HPDE6-E6E7 (cell line): Measurements from ENCODE around the gene HACD2.

Experiments used
- DNase-seq: peaks from one replicate; pipeline ENCODE4 v3.0.0; 2011; ENCODE audit warnings: missing footprints; ENCODE audit errors: extremely low spot score

The HACD2 gene

DNA sequence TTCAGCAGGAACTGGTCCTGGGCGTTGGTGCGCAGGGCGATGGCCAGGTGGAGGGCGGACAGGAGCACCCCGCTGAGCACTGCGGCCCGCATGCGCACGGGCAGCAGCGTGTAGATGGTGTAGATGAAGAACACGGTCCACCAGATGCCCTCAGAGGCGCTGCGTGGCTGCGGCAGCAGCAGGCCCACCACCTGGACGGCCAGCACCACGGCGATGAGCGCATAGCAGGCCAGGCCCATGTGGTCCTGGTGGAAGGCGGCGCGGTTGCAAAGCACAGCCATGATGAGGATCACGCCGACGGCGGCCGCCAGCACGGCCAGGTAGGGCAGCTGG lies 137.5 kb downstream of the HACD2 start:
- no peak for DNase-seq

DNA sequence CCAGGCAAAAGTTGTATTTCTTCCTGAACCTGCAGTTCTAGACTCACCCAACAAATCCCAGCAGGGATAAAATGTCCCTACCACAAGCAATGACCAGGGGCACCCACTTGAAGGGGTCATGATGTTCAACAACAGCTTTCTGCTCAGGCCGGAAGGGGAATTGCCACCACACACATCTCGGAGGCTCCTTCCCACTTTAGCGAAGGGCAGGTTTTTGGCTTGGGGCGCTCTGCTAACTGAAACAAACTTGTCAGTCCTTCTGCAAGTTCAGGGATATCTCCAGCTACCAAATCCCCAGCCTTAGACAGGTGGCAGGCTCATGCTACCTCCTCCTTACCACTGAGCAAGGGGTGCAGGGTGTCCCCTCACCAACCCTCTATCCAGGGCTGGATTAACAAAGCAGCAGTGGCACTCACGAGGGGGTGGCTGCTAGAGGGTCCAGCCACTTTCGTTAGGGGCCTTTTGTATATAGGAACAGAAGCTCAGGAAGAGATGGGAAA lies 138.2 kb downstream of the HACD2 start:
- DNase-seq, result no peak

DNA sequence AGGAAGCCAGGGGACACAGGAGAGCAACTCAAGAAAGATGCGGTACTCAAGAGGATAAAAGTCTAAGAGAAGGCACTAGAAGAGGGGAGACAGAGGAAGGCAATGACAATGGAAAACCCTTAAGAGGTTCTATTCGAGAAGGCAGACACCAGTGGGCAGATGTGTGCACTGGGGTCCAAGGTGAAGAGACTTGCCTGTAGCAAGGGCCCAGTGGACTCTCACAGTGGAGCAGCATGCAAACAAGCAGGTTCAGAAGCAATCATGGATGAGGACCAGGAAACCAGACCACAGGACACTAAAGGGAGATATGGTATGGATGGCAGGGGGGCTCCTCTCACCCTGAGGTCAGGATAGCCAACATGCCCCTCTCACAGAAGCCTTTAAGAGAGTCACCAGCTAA lies 138.6 kb downstream of the HACD2 start:
- no peak for DNase-seq

DNA sequence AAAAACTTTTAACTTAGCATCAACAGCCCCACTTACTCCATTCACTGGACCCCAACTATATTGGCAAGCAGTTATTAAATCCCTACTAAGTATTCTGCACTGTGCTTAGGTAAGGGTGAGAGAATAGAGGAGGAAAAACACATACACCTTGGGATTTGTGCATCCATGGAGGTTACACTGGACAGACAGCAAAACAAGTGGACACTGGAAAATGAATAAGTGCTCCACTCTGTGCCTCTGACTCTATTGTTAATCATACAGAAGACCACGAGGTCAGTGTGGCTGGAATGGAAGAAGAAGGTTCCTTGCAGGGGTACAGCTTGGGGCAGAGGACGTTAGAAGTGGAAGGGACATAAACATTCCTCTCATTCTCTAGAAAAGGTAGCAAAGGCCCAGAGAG lies 139.2 kb downstream of the HACD2 start:
- no peak for DNase-seq

DNA sequence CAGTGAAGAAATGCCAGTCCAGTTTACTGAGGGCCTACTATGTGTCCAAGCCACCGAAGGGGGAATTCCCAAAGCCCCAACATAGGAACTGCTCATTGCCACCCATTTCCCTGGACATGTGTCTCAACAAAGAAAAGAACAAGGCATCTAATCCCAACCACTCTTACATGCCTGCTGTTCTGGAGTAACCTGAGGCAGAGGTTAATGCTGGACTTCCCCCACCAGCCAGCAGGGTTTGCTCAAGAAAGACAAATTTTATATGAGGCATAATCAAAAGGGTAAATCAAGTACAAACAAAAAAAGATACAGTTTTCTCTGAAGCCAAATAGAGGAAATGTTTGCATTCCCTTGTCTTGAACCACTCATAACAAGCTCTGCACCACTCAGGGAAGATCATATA lies 140.1 kb downstream of the HACD2 start:
- no peak for DNase-seq

DNA sequence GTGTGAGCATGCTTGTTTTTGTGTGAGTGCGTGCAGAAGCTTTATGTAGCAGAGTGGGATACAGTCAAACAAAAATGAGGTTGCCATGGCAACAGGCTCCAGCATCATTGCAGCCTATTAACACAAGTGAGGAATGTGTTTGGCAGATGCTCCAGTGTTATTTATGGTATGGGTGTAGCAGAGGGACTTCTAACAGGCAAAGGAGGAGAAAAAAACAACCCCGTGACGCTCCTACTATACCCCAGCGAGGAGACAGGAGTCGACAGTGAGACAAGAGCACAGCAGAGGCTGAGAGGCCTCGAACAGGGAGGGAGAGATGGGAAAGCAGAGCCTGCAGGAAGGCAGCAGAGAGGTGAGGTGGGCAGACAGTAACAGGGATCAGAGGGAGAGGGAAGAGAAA lies 140.8 kb downstream of the HACD2 start:
- no peak for DNase-seq

DNA sequence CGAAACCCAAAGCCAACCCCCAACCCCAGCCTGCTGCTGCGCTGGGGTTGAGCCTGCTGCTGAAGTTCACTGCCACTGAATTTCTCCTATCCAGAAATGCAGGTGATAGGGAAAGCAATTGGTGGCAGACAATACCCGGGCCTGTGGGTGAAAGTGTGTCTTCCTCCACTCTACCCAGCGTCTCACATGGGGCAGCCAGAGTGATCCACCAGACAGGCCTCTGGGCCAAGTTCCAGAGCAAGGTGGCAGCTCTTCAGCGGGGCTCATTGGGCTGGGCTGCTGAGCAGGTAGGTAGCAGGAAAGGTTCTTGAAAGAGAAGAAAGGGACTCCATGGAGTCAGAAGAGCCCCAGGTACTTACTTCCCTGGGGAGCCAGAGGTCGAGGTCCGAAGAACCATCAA lies 141.9 kb downstream of the HACD2 start:
- DNase-seq, result no peak

DNA sequence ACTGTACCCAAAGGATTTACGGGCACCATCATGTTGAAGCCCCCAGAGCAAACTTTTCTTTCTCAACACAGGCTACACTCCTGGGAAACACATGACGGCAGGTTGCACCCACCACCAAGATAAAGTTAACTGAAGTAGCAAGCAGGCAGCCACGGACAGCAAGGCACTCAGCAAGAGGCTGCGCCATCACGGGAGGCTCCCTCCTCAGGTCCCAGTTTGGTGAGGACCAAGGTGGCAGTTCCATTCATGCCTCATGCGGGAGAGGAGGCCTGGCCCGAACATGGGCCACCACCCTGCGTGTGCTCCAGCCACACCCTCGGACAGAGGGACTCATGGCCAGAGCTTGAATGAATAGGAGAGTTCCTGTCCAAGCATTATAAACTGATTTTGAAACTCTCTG lies 142.7 kb downstream of the HACD2 start:
- DNase-seq, result no peak
